GM12878 (cell line): ENCODE data around the gene SPOCD1. TPM values are rescaled to one million over a fixed set of nuclear protein-coding genes. Genes with fewer than 3 reads are reported as not detected.

Experiments
- ATAC-seq: fragments of 200-7000 bp; cut with Tn5 transposase; 3 replicates; pipeline ENCODE4 v1.9.1; 2020; ENCODE audit warnings: mild to moderate bottlenecking, moderate library complexity
- BruUV-seq: library from RNA; stranded (reverse); fragments of 400-500 nt; replicated peaks from 2 replicates; lab custom pipeline; 2021; lab: Mats Ljungman, UMichigan
- CTCF ChIA-PET: fragments of 300-600 bp; sonication (Branson Sonifier 250); formaldehyde crosslinking; extraction: SDS; loops from one replicate; lab custom pipeline; 2021; ENCODE audit warnings: inconsistent platforms; lab: Yijun Ruan, JAX
- POLR2A ChIA-PET: fragments of 350-600 bp; formaldehyde crosslinking; extraction: SDS; loops from one replicate; lab custom pipeline; 2021; ENCODE audit warnings: inconsistent platforms; lab: Charles Lee
- RAD21 ChIA-PET: fragments of 300-600 bp; sonication (Branson Sonifier 250); formaldehyde crosslinking; loops from one replicate; lab custom pipeline; 2023; ENCODE audit warnings: antibody characterized with exemption; ENCODE audit not compliant: unreplicated experiment; lab: Charles Lee
- SMC1A ChIA-PET: fragments of 300-600 bp; sonication (Branson Sonifier 250); formaldehyde crosslinking; loops from one replicate; lab custom pipeline; 2023; ENCODE audit not compliant: unreplicated experiment, uncharacterized antibody; lab: Charles Lee
- DNase-seq: peaks from one replicate; pipeline ENCODE4 v3.0.0-alpha.2; 2011; ENCODE audit warnings: low read depth, low spot score
- FAIRE-seq: peaks from 3 replicates; lab custom pipeline; 2011; peaks lifted over from hg19 to GRCh38; lab: Jason Lieb, UNC
- H2AFZ ChIP-seq: 2 replicates; pipeline ENCODE4 v1.6.0; 2011; ENCODE audit warnings: low read depth, low read length, control low read depth; ENCODE audit not compliant: control insufficient read depth
- H3K27ac ChIP-seq: 2 replicates; pipeline ENCODE4 v1.5.1; 2011; ENCODE audit warnings: control low read depth; ENCODE audit not compliant: control insufficient read depth, insufficient read depth
- H3K27me3 ChIP-seq, 2 experiments: replicated peaks in 1 of 2; 2 replicates each; pipeline versions ENCODE4 v1.6.0 to v1.6.1; 2011; ENCODE audit warnings: low read length in 1 of 2; ENCODE audit not compliant: control insufficient read depth in 2 of 2, insufficient read depth in 2 of 2
- H3K36me3 ChIP-seq, 2 experiments: 2 replicates each; pipeline ENCODE4 v1.5.1; 2011; ENCODE audit warnings: low read length in 1 of 2; ENCODE audit not compliant: control insufficient read depth in 2 of 2, insufficient read depth in 2 of 2
- H3K4me1 ChIP-seq: 2 replicates; pipeline ENCODE4 v1.6.1; 2011; ENCODE audit warnings: mild to moderate bottlenecking, low read length, moderate library complexity, mixed read lengths; ENCODE audit not compliant: control insufficient read depth, insufficient read depth
- H3K4me2 ChIP-seq: 2 replicates; pipeline ENCODE4 v1.6.0; 2011; ENCODE audit warnings: control low read depth; ENCODE audit not compliant: control insufficient read depth, insufficient read depth
- H3K4me3 ChIP-seq: fragments of 200-600 bp; sonication (generic); 2 replicates; pipeline ENCODE4 v1.5.1; 2016
- H3K79me2 ChIP-seq: 2 replicates; pipeline ENCODE4 v1.6.0; 2011; ENCODE audit warnings: low read length; ENCODE audit not compliant: control insufficient read depth, insufficient read depth
- H3K9ac ChIP-seq: 2 replicates; pipeline ENCODE4 v1.8.0; 2011; ENCODE audit warnings: low read length, control low read depth, mixed read lengths; ENCODE audit not compliant: control insufficient read depth, insufficient read depth
- H3K9me3 ChIP-seq: replicated peaks from 3 replicates; pipeline ENCODE4 v1.5.1; 2011; ENCODE audit warnings: mild to moderate bottlenecking, low read length; ENCODE audit not compliant: control insufficient read depth, insufficient read depth
- H4K20me1 ChIP-seq: 2 replicates; pipeline ENCODE4 v1.6.0; 2011; ENCODE audit not compliant: control insufficient read depth, insufficient read depth
- CHD1 ChIP-seq: IDR thresholded peaks from 2 replicates; pipeline ENCODE4 v1.6.1; 2012; ENCODE audit warnings: low read depth, low read length, improper control_type of control experiment
- LARP7 ChIP-seq: fragments of 450-650 bp; IDR thresholded peaks from 2 replicates; pipeline ENCODE4 v1.6.1; 2017; ENCODE audit warnings: mild to moderate bottlenecking
- MEF2A ChIP-seq: IDR thresholded peaks from 2 replicates; pipeline ENCODE4 v1.6.1; 2011; ENCODE audit warnings: low read depth, mild to moderate bottlenecking, low read length, moderate library complexity; ENCODE audit not compliant: insufficient read depth
- MEF2B ChIP-seq: fragments of 450-650 bp; IDR thresholded peaks from 2 replicates; pipeline ENCODE4 v1.6.1; 2018; ENCODE audit warnings: mild to moderate bottlenecking, moderate library complexity; ENCODE audit not compliant: partially characterized antibody, poor library complexity, severe bottlenecking
- MLLT1 ChIP-seq: fragments of 450-650 bp; IDR thresholded peaks from 2 replicates; pipeline ENCODE4 v1.6.1; 2016; ENCODE audit warnings: mild to moderate bottlenecking
- PKNOX1 ChIP-seq: fragments of 450-650 bp; IDR thresholded peaks from 2 replicates; pipeline ENCODE4 v1.6.1; 2016; ENCODE audit warnings: mild to moderate bottlenecking
- SPI1 ChIP-seq: IDR thresholded peaks from 2 replicates; pipeline ENCODE4 v1.6.1; 2011; ENCODE audit warnings: low read depth, mild to moderate bottlenecking, low read length, moderate library complexity, borderline replicate concordance; ENCODE audit not compliant: insufficient read depth
- TCF7 ChIP-seq: IDR thresholded peaks from 2 replicates; pipeline ENCODE4 v1.6.1; 2014; ENCODE audit warnings: antibody characterized with exemption, borderline replicate concordance
- WGBS: methylation state at CpG from one replicate; pipeline ENCODE4 v1.1.6; 2016; ENCODE audit warnings: low lambda C conversion rate; ENCODE audit not compliant: insufficient replicate concordance, insufficient coverage; ENCODE audit errors: missing lambda C conversion rate; 5-methylcytosine and 5-hydroxymethylcytosine counted together
- in situ Hi-C: fragments of 300-500 bp; cut with MboI; formaldehyde crosslinking; loops from 9 replicates; pipeline ENCODE4 v1.14.3; 2018; ENCODE audit warnings: mixed read lengths
- intact Hi-C: fragments of 100-400 bp; cut with micrococcal nuclease; formaldehyde crosslinking; loops from one replicate; pipeline ENCODE4 v1.14.2; 2022; ENCODE audit not compliant: unreplicated experiment
- polyA plus RNA-seq, 11 experiments: library from polyadenylated mRNA; depleted of rRNA in 4 of 11; unstranded in 6 of 11; stranded (reverse) in 5 of 11; fragments of >200 nt; fragmentation: Nextera tagmentation in 4 of 11; fragmentation: Illumina TruSeq in 1 of 11; extraction: Ambion mirVana in 4 of 11; extraction: Trizol in 1 of 11; gene quantifications; 1 replicate in 1 of 11; 2 replicates in 10 of 11; pipeline versions ENCODE4 v1.2.1 to v1.2.3, GENCODE V29; 2011 to 2016; ENCODE audit warnings: inconsistent platforms in 2 of 11, missing spikeins in 2 of 11, low read depth in 1 of 11
- total RNA-seq, 4 experiments: library from RNA; depleted of rRNA in 3 of 4; stranded (reverse); fragments of >200 nt in 3 of 4; fragmentation: Illumina TruSeq in 1 of 4; extraction: Trizol in 1 of 4; gene quantifications; 2 replicates each; pipeline versions ENCODE4 v1.2.1 to v1.2.3, GENCODE V29; 2013 to 2021

Gene SPOCD1
- total and polyA plus RNA-seq, 10 of the 15 experiments (the other 5 are each of a cell fraction or from before 2014, with no cell fraction given) = 0.02 to 0.65 (median 0.13) TPM; not detected in 4

- in situ Hi-C loops (no loop called here), intact Hi-C loops (no loop called here)
- no peak for FAIRE-seq
- Histone ChIP-seq H3K4me1 (peaks cover 10% of the 10 kb centered on the region), H3K27me3 (peaks cover 1 to 5% of the 10 kb centered on the region in 2 experiments; a peak in 1 of 4 replicates), H3K36me3 (no peaks in the 10 kb centered on the region), H3K27ac (no peak overlapping the region), H3K79me2 (no peaks in the 10 kb centered on the region), H3K4me2 (no peak overlapping the region), H3K9me3 (no peaks in the 10 kb centered on the region), H3K9ac (no peak overlapping the region), H2AFZ (no peak overlapping the region), H4K20me1 (no peaks in the 10 kb centered on the region), H3K4me3 (no peak overlapping the region)
- 55% methylated on average over 7 of the region's 7 CpGs for WGBS
- no peak for DNase-seq
- BruUV-seq = no TSS peak
- POLR2A ChIA-PET = no interaction called here
- RAD21 ChIA-PET = no interaction called here
- CTCF ChIA-PET = interaction anchor here (3.0 kb wide), 1 partner anchor 8 kb away, joined by 19 read pairs; no protein-coding TSS in a partner anchor
- SMC1A ChIA-PET = no interaction called here
- no peak for ATAC-seq
- TF ChIP-seq SPI1 = no peak
- no peak for TF ChIP-seq LARP7
- TF ChIP-seq MEF2B = no peak
- TF ChIP-seq PKNOX1 = no peak
- no peak for TF ChIP-seq CHD1
- no peak for TF ChIP-seq MEF2A
- no peak for TF ChIP-seq TCF7
- TF ChIP-seq MLLT1 = no peak
Measured at GRCh38 chr1:31781138-31781755, 34.6 kb downstream of the SPOCD1 start.
